ENCODE results near the gene INPP5E.

- TF ChIP-seq POLR2A (IDR thresholded peaks at IDR 0.05; ENCODE audit: low read length), result no peak
- no peak for TF ChIP-seq GATA1 (IDR thresholded peaks at IDR 0.05; ENCODE audit: low read depth, low read length)
These were observed 14.8 kb downstream of the INPP5E start for GRCh38 chr9:136424750-136425362.

Data from erythroblast (primary cell).